Activated T-cell treated with anti-CD3 and anti-CD28 coated beads, Interleukin-2, amount 50 U/mL, for 48 hours (primary cell): ENCODE data around the gene CDC25C.
"Not testable (repeated sequence)": the region's sequence is repeated elsewhere in the genome, so short reads cannot be mapped to it uniquely, and the experiment has no call there.

Experiments used
- DNase-seq, 2 experiments: peaks; one replicate each; pipeline ENCODE4 v3.0.0-alpha.2; 2020

The CDC25C gene

DNA sequence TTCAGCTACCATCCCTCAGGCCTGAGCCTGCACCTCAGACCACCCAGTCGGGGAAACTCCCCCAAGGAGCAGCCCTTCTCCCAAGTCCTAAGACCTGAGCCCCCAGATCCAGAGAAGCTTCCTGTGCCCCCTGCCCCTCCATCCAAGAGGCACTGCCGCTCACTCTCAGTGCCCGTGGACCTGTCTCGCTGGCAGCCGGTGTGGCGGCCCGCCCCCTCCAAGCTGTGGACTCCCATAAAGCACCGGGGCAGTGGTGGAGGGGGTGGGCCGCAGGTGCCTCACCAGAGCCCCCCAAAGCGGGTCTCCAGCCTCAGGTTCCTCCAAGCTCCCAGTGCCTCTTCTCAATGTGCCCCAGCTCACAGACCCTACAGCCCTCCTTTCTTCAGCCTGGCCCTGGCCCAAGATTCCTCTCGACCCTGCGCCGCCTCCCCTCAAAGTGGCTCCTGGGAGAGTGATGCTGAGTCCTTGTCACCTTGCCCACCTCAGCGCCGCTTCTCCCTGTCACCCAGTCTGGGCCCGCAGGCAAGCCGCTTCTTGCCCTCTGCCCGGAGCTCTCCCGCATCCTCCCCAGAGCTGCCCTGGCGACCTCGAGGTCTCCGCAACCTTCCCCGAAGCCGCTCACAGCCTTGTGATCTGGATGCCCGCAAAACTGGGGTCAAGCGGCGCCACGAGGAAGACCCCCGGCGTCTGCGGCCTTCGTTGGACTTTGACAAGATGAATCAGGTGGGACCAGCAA is 13.5 kb upstream of the CDC25C start:
- DNase-seq, result peak in 1 of 2 experiments; percentile 15

DNA sequence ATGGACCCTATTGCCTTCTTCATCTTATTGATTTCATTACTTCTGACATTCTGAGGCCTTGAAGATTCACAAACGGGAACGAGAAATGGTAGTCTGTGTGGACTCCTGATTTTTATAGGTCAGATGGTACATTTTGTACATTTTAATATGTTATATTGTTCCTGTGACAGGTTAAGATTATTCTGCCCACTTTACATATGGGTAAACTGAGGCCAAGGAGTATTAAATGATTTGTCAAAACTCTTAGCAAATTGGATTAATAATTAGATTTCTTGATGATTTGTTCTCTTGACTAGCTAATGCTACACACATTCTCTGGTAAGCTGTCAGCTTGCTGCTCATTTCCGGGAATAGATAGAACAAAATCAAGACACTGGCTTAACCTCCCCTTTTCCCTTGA is 8.4 kb upstream of the CDC25C start:
- DNase-seq, result no peak

DNA sequence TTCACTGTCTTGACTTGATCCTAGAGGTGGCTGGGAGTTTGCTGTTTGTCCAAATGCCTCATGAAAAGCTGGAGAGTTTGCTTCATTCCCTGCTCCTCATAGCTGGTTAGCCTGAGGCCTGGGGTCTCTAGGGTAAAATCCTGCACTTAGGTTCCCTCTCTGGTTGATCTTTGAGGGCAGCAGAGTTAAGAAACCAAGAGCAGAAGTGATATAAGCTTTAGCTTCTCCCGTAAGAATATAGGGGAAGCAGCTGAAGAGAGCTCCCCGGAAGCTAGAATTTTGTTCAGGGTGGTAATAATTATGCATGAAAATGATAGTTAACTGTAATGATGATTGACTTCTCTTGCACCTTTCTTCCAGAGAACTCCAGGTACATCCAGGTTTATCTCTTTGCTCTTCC is 7.9 kb upstream of the CDC25C start:
- DNase-seq, result no peak

DNA sequence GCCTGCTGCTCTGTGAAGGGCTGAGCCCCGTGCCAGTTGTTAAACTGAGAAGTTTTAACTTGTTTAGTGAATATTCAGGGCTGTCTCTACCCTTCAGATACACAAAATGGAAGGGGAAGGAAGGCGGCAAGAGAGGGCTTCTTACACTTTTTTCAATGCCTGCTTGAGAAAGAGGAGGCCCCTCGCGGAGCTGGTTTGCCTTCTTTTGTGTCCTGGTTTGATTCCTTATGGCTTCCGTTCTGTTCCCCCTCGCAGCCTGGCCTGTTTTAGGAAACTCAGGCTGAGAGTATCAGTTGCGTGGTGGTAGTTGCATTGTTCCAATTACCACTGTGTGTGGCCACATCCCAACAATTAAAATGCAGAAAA is 7.5 kb upstream of the CDC25C start:
- DNase-seq, result no peak

DNA sequence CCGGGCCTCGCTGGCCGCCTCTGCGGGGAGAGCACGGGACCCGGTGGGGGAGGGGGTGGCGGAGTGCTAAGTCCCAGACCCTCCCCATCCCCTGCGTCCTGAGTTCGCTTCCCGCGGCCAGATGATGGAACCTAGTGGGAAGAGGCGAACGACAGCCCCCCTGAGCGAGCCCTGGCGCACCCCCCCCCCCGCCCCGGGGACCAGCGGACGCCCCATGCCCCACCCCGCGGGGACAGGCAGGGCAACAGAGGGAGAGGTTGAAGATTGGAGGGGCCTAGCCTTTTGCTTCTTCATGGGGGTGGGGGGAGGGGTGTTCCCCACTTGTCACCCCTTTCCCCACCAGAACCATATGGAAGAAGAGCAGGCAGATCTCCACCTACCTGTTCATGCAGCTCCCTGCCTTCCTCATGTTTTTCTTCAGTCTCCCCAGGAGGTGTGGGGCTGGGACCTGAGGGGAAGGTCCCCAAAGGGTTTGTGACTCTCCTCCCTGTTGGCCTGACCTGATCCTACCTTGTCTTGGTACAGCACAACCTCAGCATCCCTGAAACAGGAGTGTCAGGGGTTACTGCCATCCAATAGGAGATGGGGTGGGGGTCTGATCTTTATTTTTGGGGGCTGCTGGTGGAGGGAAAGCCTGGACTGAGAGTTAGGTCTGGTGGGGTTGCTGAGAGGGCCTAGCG is 6.9 kb upstream of the CDC25C start:
- no peak for DNase-seq

DNA sequence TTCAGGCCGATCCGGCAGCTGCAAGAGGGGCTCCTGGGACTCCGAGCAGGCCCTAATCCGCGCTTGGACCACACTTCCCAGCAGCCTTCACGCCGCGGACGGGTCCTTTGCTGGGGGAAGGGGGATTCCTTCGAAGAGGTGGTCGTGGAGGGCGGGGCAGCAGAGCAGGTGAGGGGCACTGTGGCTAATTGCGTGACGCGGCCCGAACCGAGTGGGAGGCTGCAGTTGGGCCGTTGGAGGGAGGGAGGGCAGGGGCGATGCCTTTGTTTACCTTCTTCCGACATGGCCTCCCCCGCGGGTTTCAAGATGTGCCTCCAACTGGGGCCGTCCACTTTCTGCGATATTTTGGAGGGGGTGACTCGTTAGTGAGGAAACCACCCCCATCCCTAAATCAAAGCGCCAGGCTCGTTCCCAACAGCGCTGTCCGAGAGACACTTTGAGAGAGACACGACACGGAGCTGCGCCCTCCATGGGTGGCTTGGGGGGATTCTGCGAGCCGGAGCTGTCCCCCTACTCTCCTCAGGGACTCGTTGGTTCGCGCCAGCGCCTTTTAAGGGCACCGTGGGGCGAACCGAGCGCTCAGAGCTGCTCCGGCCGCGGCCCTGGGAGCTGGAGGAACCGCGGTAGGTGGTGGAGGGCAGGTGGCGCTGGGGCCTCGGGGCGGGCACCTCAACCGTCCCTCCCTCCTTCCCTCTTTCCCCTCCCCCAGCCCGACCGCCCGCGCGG is 6.2 kb upstream of the CDC25C start, which contains the start of gene FAM53C:
Gene FAM53C, plus strand, starts transcription at position 582 of the 726 bp plus-strand sequence. CDS start 3,070 bp downstream, outside the sequence.
- DNase-seq, result peak; percentile 97

DNA sequence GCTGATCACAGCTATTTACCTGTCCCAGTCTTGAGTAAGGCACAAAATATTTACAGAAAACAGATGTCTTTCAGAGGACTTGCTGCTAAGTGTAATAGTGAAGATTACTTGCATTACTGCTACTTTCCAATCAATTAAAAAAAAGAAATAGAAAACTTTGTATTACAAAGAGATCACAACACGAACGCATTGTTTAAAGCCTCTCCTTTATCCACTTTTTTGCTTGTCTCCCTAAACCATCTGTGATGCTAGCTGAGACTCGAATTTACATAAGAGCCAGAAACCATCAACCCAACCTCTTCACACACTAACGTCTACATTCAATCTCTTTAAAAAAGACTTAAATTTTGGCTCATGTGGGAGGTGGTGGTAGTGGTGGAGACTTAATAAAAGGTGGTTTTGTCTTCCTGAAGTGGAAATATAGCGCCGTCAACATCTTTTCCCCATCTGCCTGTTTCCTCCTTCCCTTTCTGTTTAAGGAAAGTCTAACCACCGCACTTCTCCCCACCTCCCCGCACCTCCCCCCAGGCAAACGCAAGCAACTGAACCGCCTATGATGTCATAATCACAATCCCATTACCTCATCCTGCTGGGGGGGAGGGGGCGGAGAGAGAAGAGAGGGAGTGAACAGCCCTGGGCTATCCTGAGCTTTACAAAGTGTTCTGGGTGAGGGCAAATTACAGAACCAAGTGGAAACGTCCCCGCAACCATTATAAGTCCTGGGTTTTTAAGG is 5.5 kb upstream of the CDC25C start:
- DNase-seq, result no peak

DNA sequence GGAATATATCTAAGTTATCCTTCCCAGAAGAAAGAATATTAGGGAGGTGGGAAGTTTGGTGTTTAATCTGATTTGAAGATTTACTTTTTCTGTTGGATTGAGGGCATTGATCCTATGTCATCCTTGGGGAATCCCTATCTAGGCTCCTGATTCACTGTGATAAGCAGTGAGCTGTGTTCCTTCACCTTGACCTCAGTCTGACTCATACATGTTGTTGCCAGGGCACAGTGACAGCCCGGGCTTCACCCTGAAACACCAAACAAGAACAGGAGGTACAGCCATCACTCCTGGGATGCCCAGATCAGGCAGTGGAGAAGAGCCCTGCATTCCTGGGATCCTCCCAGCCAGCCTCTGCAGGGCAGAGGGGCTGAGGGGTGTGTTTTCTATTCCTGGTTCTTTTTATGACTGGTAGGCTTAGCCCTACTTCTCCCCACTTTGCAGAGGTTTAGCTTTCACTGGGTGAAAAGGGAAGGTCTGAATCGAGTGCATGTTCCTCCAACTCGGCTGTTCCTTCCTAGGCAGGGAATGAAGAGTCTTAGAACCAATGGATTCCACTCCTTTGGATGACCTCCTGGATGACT is 3.4 kb upstream of the CDC25C start:
- peak in 1 of 2 experiments; percentile 18 for DNase-seq

DNA sequence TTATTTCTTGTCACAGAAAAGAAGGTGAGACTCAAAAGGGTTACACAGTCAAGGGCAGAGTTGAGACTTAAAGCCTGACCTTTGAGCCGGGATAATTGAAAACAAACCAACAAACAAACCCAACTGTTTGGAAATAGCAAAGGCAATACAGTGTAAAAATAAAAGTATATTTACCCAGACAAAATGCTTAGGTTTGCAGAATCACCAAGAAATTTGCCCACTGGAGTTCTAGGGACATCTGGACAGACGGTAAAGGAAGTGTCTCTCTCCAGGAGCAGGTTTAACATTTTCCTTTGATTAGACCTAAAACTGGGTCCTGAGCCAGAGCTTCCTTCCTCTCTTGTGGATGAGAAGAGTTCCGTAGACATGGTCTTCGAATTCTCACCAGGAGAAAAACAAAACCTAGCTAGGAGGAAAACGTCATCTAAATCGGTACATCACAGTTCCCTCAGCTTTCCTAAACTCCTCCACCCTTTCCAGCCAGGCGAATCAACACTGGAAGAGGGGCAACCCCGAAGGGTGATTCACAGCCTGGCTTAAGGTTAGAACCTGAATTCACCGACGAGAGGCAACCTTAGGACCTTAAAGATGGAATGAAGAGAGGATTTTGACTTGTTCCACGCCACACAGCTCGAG is 673 bp downstream of the CDC25C start:
- DNase-seq, result no peak

DNA sequence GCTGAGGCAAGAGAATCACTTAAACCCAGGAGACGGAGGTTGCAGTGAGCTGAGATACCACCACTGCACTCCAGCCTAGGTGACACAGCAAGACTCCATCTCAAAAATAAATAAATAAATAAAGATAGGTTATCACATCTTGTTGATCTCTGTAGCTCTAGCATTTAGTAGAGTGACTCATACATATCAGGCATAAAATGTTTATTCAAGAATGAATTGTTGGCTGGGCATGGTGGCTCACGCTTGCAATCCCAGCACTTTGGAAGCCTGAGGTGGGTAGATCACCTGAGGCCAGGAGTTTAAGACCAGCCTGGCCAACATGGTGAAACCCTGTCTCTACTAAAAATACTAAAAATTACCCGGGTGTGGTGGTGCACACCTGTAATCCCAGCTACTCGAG is 13.4 kb downstream of the CDC25C start:
- DNase-seq, result not testable (repeated sequence)

DNA sequence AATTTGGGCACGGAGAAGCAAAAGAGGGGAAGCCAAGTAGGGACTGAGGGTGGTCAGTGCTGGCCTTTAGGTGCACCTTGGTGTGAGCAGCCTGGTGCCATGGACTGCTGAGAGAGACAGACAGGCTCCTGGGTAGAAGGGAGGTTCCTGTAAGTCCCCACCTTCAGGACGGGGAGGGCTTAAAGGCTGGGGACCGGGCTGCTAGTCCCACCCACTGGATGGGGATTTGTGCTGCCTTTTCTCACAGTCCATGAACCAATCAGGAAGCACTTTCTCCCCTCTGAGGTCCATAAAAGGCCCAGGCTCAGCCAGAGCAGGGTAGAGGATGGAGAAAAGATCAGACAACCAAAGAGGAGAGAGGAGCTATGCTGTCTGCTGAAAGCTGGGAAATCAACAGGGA is 15.2 kb downstream of the CDC25C start:
- no peak for DNase-seq

DNA sequence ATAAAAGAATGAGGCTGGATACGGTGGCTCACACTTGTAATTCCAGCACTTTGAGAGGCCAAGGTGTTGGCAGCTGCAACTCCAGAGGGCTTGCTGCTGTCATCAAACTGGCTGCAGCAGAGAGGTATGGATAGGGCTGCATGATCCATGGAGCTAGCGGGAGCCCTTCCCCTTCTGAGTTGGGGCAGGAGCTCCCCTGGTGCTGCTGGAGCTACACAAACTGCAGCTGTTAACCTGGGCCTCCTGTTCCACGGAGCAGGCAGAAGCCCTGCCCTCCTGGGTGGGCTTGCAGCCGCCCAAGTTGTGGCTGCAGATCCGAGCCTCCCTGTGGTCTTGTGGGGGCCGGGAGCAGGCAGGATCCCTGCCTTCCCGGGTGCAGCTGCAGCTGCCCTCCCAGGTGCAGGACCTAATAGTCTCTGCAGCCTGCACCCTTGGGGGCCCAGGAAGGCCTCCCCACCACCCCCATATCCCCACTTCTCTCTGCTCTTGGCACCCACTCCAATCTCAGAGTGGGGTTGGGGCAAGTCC is 15.8 kb downstream of the CDC25C start:
- DNase-seq, result no peak

DNA sequence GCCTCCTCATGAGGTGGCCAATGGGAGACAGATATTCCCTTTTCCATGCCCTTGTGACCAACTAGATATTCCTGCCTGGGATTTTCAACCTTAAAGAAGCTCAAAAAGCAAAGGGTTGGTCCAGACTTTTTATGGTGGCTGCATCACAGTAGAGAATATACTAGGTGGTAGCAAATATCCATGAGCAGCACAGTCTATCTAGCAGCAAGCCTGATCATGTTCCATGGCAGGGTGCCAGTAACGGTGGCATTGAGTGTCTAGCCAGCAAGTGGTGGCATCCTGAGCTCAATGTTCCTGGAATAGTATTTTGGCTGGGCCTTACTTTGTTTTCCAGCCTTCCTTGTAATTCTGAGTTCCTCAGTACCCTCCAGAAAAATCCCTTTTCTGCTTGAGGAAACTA is 25.8 kb downstream of the CDC25C start:
- no peak for DNase-seq

DNA sequence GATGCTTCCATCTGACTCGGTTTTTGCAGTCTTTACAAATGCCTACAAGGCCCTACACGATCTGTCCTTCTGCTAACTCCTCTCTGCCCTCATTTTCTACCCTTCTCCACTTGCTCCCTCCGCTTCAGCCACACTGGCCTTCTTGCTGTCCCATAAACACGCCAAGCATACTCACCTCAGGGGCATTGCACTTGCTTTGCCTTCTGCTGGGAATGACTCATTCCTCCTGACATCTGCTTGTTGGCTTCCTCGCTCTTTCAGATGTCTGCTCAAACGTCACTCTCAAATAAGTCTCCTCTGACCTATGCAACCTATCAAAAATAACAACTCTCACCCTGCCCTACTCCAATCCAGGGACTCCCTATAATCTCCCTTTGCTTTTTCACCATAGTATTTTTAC is 28.2 kb downstream of the CDC25C start:
- no peak for DNase-seq

DNA sequence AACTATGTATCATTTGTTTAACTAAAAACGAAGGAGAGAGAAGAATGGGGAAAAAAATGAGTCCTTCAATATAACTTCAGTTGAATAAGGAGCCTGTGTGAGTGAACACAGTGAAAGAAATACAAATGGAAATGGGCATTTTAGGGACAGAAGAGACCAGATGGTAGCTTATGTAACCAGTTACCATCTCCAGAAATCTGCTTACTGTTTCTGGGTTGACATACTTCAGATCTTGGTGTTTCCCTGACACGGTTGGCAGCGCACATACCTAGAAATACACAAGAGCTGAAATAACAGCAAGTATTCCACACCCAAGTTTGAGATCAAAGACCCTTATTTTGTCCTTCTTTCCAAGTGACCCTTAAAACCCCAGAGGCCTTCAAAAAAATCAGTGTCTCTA is 42.3 kb downstream of the CDC25C start:
- no peak for DNase-seq

DNA sequence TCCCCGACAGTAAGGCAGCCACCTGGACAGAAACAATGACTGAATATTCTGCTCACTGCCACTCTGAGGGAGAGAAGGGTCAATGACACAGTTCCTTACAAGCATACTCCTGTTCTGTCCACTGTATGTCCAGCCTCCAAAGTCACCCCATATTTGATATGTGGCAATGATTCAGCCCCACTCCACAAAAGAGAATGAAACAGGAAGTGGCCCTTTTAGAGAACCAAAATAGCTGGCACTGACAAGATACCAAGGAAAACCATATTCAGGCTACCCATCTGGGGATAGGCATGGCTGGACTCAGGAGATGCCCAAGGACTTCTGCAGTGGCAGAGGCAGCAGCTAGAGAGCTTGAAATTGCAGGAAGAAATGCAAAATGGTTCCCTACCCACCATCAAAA is 44.4 kb downstream of the CDC25C start:
- no peak for DNase-seq

DNA sequence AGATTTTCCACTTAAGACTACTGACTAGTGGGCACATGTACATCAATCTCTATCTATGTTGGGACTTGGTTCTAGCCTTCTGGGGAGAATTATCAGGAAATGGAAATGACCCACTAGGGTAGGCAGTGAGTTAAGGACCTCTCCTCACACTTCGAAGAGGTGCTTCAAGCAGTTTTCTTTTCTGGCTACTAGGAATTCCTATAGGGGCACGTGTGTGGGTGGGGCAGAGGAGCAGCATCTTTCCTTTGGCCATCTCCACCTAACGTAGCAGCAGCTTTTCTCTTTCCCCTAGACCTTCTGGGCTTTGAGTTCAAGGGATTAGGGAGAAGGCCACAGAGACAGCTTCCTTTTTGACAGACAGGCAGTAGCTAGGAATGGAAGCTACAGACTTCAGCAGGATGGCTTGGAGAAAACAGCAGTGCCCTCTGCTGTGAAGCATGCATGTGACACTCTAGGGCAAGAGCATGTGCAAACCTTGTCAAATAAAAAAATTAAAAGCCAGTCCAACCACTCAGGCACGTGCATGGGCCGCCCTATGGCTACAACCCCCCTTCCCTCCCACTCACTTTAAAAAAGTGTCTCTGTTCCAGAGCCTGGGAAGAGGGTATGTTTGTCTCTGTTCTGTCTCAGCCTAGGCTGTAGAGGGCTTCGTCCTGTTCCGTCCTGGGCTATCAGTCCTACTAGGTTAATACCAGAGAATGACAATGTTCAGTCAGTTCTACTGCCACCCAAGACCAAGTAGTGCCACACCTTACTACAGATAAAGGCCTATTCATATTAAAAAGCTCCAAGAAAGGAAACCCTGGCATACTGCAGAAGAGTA is 48.5 kb downstream of the CDC25C start:
- DNase-seq, result peak in 1 of 2 experiments; percentile 26

DNA sequence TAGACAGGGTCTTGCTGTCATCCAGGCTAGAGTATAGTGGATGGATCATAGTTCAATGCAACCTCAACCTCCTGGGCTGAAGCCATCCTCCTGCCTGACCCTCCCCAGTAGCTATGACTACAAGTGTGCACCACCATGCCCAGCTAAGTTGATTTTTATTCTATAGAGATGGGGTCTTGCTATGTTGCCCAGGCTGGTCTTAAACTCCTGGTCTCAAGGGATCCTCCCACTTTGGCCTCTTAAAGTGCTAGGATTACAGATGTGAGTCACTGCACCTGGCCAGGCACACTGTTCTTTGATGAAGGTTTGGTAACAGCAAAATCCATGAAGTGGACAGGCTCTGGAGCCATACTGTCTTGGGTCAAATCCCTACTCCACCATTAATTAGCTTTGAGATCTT is 50.7 kb downstream of the CDC25C start:
- no peak for DNase-seq

DNA sequence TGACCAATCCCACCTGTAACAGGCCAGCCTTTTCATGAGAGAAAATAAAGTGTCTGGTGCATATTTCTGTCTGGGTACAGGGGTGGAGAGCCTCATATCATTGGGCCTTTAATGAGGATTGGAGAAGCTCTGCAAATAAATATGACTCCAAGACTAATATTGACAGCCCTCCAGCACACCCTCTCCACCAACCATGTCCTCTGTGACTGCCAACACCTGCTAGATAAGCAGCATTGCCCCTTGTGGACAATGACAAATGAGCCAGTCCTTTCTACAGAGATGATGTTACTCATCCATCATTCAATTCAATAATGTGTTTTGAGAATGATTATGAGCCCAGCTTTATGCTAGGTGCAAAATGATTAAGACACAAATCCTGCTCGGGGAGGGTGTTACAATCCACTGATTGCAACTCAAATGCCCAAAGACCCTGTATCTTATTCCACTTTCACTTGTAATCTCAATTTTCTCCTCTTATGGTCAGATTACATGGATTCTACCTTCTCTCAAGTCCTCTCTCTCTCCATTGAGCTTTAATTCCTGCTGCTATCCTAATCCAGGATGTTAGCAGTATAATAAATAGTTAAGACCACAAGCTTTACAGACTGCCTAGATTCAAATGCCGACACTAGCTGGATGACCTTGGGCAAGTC is 55.1 kb downstream of the CDC25C start:
- DNase-seq, result no peak

DNA sequence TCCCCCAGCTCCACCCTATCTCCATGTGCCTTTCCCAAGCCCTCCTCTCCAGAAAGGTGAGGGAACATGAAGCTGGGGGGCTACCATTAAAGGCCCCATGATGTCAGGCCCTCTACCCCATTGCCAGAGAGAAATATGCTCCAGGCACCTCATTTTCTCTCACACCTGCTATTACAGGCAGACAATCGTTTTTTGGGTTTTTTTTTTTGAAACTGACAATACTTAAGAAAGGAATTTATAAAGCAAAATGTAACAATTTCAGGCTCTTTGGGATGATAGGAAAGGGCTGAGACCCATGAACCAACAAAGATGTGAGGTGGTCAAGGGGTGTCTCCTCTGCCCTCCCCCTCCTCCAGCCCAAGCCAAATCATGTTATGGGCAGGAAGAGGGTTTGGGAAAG is 55.7 kb downstream of the CDC25C start:
- no peak for DNase-seq

DNA sequence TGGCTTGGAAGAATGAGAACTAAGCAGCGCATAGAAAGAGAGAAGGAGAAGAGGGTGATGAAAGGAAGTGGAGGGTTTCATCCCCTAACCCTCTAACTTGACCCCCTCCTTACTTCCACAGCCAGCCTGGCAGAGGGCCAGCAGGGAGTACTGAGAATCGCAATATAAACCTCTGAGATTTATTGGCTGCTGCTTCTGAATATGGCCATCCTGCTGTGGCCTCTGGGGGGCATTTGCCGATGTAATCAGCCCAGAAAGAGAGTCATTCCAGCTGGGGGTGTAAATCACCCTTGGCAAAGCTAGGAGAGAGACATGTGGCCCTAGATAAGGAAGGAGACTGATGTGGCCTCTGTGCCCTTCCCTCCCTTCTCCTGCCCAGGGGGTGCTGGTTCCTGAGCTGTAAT is 56.2 kb downstream of the CDC25C start:
- DNase-seq, result peak in 1 of 2 experiments; percentile 19
